ENCODE measurements around the gene SSRP1.

DNA sequence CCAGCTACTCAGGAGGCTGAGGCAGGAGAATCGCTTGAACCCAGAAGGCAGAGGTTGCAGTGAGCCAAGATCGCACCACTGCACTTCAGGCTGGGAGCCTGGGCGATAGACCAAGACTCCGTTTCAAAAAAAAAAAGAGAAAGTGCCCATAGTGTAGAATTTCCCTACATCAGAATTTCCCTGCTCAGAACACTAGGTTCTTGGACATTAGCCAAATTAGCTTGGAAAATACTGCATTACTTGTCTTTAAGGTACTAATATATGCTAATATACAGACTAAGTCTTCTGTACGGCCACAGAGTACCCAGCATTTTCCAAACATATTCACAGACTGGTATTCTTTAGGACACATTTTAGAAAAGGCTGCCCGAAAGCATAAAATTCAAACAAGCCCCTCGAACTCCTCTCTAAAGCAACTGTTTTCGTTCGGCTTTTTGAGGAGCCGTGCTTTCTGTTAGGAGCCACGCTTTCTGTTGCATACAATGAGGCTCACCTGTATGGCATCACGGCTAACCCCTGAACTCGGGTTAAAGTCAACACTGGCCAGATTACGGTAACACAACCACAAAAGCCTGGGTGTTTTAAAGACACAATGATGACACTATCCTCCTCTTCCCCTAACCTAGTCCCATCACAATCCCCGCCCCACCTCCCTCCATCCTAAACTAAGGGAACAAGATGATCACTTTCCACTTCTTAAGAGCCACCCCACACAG is 29.4 kb downstream of the SSRP1 start:
- TF ChIP-seq, protein P1, sequence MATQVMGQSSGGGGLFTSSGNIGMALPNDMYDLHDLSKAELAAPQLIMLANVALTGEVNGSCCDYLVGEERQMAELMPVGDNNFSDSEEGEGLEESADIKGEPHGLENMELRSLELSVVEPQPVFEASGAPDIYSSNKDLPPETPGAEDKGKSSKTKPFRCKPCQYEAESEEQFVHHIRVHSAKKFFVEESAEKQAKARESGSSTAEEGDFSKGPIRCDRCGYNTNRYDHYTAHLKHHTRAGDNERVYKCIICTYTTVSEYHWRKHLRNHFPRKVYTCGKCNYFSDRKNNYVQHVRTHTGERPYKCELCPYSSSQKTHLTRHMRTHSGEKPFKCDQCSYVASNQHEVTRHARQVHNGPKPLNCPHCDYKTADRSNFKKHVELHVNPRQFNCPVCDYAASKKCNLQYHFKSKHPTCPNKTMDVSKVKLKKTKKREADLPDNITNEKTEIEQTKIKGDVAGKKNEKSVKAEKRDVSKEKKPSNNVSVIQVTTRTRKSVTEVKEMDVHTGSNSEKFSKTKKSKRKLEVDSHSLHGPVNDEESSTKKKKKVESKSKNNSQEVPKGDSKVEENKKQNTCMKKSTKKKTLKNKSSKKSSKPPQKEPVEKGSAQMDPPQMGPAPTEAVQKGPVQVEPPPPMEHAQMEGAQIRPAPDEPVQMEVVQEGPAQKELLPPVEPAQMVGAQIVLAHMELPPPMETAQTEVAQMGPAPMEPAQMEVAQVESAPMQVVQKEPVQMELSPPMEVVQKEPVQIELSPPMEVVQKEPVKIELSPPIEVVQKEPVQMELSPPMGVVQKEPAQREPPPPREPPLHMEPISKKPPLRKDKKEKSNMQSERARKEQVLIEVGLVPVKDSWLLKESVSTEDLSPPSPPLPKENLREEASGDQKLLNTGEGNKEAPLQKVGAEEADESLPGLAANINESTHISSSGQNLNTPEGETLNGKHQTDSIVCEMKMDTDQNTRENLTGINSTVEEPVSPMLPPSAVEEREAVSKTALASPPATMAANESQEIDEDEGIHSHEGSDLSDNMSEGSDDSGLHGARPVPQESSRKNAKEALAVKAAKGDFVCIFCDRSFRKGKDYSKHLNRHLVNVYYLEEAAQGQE (IDR thresholded peaks at IDR 0.05; ENCODE audit: insufficient read depth in 1 of 2, low read depth in 2 of 2, low read length in 2 of 2), result no peak
- no peak for TF ChIP-seq POLR2AphosphoS5 (IDR thresholded peaks at IDR 0.05; ENCODE audit: low read depth, low read length)
- TF ChIP-seq FOXP2 (optimal IDR thresholded peaks at IDR 0.05; ENCODE audit: borderline replicate concordance, extremely low read depth, extremely low read length, insufficient read depth), result no peak
- TF ChIP-seq SIN3A (IDR thresholded peaks at IDR 0.05; ENCODE audit: borderline replicate concordance, insufficient read depth, low read length), result no peak

Data from PFSK-1 (cell line).